ENCODE results near the gene RPS27A.

DNA sequence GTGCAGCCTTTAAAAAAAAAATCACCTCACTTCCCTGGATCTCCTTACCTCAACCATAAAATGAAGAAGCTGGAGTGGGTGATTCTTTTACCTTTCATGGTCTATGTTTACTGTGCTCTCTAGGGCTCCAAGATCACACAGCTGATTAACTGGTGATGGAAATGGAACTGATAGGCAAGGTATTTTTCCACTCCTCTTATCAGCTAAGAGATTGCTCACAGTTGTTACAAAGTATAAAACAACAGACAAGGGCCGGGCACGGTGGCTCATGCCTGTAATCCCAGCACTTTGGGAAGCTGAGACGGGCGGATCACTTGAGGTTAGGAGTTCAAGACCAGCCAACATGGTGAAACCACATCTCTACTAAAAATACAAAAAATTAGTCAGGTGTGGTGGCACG is 14.5 kb downstream of the RPS27A start:
- no peak for TF ChIP-seq POLR2A (IDR thresholded peaks at IDR 0.05)
- TF ChIP-seq CTCF (IDR thresholded peaks at IDR 0.05): no peak

Measured in lower leg skin (tissue), 3 donors.